Measurements from ENCODE around the gene TFIP11.
A peak's percentile ranks its signal among the peaks of the same experiment; 100 is the strongest.

The TFIP11 gene

DNA sequence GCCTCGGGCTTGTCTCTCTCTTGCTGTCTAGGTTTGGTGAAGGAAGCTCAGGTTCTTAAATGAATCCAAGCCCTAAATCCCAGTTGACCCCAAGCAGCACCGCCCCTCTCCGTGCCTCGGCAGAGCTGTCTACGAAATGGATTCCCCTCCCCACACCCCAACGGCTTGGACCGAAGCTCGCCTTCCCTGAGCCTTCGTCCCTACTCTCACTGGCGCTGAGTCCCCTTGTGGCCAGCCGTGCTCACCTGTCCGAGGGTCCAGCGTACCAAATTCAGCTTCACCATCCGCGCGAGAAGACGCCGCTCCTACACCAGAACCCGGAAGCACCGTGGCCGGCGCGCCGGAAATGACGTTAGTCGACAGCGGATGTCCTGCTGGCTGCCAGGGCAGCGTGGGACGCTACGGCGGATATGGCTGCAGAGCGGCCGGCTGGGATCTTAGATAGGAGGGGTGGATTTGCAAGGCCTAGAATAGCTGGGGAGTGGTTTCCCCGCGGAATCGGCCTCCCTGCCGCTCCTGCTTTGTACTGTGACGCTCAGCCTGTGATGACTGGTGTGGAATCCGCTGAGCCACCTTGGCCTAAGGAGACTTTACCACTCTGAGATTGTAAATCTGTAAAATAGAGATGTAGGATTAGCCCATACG is at the start of gene TFIP11:
Gene TFIP11, minus strand, starts transcription at position 325 of the 645 bp plus-strand sequence. CDS start 2,201 bp downstream, outside the sequence.
- DNase-seq, result peak; percentile 96 to 97

DNA sequence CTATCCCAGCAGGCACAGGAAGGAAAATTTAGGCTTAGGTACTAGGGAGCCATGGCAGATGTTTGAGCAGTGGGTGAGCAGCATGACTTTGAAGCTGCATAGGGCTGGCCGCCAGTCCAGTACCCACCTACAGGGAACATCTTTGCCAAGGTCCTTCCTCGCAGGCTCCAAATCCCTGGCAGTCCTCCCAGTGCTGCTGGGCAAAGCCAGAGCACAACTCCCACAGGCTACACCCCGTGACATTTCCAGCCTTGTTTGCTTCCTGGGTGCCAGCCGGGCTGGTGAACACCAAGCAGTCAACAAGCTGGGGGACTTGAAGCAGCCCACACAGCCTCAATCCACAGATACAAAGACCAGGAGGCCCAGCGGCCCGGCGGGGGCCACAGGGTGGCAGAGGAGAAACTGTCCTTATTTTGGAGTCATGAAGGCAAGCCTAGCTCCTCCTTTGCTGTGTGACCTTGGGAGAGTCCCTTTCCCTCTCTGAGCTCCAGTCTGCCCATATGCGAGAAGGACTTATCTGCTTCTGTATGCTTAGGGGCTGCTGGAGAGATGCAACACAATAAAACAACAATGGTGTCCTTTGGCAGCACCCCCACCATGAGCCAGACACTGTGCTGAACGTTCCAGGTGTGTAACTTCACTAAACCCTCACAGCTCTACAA is 49.6 kb upstream of the TFIP11 start:
- no peak for DNase-seq

DNA sequence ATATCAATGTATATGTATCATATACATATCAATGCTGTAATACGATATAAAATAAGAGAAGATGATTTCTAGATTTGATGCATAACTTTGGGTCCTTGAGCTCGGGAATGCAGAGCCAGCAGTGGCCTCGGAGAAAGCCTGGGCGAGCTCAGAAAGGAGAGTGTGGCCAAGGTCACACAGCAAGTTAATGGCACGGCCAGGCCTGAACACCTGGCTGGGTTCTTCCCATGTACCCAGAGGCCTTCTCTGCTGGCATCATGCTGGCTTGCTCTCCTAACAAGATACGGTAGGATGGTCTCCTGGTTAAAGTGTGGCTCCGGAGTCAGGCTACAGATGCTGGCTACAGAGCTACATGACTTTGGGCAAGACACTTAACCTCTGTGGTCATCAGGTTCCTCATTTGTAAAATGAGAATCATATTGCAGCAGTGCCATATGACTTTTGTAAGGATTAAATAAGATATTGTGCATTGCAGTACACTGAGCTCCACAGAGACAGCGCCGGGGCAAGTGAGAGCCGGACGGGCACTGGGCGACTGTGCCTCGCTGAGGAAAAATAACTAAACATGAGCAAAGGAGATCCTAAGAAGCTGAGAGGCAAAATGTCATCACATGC is 47.8 kb upstream of the TFIP11 start:
- DNase-seq, result no peak

DNA sequence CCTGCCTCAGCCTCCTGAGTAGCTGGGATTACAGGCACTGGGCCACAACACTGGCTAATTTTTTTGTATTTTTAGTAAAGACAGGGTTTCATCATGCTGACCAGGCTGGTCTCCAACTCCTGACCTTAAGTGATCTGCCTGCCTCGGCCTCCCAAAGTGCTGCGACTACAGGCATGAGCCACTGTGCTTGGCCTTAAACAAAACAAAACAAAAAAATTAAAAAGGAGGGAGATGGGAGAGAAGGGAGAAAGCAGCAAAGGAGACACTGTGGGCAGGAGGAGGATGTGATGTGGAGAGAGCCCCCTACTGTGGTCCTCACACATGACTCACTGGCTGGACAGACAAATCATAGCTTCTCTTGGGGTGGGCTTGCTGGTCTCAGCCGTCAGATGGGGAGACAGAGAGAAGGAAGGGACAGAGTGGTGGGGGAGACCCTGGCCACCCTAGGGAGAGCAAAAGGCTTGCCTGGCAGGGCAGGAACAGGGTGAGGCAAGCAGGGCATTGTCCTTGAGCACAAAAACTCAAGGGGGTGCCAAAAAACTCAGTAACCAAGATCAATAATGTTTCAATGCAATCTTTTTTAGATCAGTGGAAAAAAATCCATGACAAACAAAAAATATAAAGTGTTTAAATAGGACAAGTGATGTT is 46.1 kb upstream of the TFIP11 start:
- no peak for DNase-seq

DNA sequence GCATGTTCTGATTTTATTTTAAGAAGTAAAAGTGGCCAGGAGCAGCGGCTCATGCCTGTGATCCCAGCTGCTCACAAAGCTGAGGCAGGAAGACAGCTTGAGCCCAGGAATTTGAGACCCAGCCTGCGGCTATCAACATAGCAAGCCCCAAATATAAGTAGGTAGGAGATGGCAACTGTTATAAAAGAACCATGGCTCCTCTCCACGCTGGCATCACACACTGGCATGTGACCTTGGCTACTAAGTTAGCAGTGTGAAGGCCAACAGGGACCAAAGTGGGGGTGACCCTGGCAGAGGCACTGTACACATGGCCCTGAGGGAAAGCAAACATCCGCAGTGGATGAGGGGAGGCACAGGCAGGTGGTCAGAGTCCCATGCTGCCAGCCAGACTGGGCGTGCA is 44.6 kb upstream of the TFIP11 start:
- DNase-seq, result no peak

DNA sequence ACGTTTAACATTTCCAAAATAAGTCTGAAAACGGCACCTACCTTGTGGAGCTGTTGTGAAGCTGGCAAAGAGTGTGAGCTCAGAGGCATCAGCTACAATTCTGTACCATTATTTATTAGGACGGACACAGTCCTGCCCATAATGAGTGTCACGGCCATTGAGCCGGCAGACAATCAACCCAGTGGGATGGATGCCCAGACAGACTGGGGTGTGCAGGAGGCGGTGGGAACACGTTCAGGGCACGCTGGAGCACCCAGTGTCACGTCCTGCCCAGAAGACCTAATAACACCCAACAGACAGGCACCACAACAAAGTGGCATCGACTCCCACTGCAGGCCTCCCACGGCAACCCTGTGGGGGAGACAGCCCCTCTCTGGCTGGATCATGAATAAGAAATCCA is 43.2 kb upstream of the TFIP11 start:
- no peak for DNase-seq

DNA sequence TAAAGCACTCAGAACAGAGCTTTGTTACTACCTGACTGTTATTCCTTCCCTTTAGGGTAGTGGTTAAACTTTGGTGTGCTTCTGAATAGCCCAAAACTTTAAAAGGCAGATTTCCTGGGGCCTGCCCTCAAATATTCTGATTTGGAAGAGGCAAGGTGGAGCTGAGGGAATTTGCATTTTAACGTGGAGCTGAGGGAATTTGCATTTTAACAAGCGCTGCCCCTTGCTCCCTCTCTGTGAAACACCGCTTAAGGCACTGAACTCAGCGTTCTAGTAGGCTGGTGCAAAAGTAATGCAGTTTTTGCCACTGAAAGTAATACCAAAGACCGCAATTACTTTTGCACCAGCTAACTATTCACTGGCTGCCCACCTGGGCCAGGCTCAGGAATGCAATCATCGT is 42.7 kb upstream of the TFIP11 start:
- DNase-seq, result no peak

DNA sequence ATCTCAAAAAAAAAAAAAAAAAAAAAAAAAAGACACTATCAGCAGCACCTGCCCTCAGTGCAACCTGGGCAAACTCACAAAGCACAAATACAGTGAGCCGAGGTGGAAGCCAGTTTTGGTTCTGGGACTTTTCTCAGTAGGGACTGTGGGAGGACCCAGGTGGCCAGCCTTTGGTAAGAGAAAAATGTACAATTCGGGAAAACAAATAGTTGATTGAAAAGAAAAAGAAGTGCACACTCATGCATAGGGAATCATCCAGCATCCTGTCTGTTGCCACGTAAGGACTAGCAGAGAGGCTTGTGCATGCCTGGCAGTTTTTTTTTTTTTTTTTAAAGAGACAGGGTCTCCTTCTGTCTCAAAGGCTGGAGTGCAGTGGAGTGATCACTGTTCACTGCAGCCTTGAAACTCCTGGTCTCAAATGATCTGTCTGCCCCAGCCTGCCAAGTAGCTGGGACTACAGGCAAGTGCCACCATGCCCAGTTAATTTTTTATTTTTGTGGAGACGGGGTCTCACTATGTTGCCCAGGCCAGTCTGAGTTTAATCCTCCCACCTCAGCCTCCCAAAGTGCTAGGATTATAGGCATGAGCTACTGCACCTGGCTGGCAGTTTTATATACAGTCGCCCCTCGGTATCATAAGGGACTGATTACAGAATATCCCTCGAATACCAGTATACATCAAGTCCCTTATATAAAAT is 40.9 kb upstream of the TFIP11 start:
- no peak for DNase-seq

DNA sequence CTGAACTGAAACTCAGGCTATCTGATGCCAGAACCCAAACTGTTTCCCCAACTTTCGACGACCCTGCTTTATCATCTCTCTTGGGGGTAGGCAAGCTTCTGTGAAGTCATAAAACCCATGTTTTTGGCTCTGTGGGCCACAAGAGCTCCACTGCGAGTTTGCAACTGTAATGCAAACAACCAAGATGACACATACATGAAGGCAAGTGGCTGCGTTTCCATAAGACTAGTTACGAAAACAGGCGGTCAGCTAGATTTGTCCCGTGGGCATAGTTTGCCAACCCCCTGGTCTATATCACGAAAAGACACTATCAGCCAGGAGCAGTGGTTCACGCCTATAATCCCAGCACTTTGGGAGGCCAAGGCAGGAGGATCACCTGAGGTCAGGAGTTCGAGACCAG is 40.2 kb upstream of the TFIP11 start:
- no peak for DNase-seq

DNA sequence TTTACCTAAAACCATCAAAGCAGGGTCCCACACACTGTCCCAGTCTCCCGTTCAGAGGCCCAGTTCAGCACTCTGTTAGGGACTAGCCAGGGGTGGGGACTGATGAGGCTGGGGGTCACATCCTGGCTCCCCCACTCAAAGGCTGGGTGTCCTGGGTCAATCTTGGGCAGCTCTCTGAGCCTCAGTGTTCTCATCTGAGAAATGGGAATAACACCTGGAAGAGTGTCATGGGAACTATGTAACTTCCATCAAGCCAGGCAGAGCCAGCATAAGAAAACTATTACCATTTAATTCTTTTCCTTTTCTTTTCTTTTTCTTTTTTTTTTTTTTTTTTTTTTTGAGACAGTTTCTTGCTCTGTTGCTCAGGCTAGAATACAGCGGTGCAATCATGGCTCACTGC is 39.3 kb upstream of the TFIP11 start:
- no peak for DNase-seq

DNA sequence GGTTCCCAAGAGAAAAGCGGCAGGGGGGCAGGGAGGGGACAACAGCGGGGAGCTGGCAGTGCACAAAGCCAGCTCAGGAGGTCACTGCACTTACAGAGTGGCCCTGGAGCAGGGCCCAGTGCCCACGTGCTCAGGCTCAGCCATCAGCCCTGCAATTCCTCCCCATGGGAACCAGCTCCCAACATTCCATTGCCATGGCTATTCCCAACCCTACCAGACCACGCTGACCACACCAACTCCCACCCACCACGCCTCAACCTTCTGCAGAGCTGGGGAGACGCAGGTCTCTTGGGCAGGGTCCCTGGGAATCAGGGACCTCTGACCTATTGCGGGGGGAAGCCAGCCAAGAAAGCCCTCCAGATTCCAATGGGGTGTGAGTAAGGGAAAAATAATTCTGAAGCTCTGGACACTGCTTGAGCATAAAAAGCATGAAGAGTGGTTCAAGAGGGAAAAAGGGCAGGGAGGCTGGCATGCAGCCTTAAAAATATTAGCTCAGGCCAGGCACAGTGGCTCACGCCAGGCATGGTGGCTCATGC is 38.3 kb upstream of the TFIP11 start:
- DNase-seq, result no peak

DNA sequence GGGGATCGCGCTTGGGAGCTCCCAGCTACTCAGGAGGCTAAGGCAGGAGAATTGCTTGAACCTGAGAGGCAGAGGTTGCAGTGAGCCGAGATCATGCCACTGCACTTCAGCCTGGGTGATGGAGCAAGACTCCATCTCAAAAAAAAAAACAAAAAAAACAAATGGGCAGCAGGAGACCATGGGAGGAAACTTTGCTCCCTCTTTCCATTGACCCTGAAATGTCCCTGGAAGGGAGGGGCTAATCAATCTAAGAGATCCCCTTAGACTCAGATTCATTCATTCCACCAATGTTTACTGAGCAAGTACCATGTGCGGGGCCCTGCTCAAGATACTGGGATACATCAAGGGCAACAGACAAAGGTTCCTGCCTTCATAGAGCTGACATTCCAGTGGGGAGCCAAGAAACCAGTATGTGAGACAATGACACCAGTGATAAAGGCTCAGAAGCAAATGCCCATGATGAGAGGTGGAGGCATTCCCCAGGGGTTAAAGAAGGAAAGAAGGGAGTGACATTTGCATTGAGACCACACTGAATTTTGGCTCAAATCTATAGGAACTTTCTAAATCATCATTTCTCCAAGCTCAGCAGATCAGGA is 37.7 kb upstream of the TFIP11 start:
- no peak for DNase-seq

DNA sequence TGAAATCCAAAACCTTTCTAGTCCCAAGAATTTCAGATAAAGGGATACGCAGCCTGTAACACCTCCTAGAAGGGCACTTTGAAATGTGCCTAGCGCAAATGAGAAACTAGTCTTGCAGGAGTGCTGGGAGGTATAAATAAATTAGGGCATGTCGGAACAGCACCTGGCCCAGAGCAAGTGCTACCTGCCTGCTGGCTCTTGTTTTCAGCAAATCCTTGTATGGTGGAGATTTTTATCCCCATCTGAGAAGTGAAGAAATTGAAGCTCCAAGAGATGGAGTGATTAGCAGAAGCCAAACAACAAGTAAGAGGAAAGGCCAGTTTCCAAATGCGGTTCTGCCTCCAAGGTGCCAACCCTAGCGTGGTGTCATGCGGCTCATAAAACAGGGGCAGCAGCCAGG is 36.7 kb upstream of the TFIP11 start:
- DNase-seq, result no peak

DNA sequence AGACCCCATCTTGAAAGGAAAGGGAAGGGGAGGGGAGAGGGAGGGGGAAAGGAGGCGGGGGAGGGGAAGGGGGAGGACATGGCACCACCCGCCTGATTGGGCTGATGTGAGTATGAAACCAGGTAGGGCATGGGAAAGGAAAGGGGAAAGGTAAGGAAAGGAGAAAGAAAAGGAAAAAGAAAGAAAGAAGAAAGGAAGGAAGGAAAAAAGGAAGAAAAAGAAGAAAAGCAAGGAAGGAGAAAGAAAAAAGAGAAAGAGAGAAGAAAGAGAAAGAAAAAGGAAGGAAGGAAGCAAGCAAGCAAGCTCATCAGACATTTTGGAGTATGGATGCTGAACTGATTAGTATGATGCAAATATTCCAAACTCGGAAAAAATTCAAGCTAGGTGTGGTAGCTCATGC is 36.0 kb upstream of the TFIP11 start:
- no peak for DNase-seq

DNA sequence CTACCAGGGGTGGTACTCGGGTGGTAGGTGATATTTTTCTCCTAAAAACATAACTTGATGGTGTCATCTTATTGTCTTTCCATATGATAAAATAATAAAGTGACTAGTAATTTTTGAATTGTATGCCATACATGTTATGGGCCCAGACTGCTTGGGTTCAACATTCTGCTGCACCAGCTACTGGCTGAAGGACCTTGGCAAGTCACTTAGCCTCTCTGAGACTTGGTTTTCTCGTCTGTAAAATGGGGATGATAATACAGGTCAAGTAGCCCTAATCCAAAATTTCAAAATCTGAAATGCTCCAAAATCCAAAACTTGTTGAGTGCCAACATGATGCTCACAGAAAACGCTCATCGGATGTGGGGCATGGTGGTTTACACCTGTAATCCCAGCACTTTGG is 35.6 kb upstream of the TFIP11 start:
- DNase-seq, result no peak

DNA sequence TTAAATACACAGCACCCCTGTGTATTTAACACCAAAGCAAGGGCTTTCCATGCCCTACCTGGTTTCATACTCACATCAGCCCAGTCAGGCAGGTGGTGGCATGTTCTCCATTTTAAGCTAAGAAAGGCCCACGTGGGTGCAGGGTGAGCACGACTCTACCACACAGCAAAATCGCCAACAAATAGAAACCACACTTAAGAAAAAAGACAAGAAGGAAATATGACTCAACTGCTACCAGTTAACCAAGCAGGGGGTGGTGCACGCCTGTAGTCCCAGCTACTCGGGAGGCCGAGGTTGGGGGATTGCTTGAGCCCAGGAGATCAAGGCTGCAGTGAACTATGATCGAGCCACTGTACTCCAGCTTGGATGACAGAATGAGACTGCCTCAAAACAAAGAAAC is 35.2 kb upstream of the TFIP11 start:
- DNase-seq, result peak; percentile 22 to 34

DNA sequence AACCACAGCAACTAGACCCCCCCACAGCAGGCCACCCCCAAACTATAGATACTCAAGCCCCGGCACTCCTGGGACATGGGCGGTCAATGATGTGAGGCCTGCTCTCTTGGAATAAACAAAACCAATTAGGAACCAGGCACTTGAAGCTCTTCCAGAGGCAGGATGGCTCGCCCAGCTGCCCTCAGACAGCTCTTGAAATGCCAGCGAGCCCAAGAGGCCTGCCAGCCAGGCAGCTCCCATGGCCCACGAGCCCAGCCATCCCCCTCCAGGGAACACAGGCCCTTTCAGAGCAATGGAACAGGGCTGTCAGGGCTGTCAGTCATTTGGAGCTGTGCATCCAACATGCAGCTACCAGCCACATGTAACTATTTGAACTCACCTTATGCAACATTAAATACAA is 34.0 kb upstream of the TFIP11 start:
- no peak for DNase-seq

DNA sequence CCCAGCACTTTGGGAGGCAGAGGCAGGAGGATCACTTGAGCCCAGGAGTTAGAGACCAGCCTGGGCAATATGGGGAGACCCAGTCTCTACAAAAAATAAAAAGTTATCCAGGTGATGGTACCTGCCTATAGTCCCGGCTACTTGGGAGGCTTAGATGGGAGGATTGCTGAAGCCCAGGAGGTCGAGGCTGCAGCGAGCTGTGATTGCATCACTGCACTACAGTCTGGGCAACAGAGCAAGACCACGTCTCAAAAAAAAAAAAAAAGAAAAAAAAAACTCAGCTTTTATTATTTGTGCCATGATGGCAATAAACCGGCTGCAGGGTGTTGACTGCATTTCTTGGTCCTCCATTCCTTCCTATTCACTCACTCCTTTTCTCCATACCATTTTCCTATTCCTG is 33.6 kb upstream of the TFIP11 start:
- no peak for DNase-seq

DNA sequence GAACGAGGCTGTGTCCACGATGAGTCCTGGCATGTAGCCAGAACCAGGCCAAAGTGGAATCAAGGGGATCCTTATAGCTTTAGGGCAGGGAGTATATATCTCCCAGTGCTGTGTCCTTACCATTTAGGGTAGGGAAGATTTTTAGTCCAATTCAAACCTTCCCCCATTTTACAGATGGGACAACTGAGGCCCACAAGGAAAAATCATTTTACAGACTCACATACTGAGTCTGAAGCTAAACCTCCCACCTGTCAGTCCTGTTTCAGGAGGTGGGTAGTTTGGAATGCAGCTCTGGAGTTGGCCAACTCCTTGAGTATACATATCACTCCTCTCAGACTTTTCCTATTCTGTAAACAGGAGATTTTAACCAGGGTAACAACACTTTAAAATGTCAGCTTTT is 33.1 kb upstream of the TFIP11 start:
- DNase-seq, result no peak

DNA sequence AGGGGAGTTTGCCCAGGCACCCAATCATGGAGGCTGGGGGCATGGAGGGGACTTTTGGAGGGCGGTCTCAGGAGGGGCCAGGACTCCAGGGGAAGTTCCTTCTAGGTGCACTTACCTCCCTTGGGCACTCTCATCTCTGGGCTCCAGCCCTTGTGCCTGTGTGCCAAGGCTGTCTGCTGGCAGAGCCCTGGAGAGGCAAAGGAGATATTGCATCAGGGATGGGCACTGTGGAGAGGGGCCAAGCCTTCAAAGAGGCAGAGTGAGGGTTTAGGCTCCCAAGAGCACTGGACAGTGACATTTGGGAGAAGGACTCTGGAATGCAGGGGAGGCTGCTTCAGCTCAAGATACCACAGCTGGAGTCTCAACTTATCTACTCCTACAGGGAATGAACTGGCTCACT is 32.2 kb upstream of the TFIP11 start:
- no peak for DNase-seq

DNA sequence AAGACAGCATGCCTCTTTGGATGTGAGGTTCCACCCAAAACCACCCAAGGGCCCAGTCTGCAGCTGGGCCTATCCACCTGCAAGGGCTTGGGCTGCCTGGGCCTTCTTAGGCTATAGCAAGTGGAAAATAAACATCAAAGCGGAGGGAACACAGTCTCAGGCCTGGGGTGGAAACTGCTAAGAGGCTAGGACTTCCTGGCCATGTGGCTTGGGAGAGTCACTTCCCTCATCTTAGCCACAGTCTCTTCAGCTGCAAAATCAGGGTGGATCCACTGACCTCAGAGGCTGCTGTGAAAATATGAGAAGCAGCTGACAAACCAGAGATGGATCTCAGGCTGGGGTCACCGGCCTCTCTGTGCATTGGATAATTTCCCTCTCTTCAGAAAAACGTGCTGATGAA is 30.6 kb upstream of the TFIP11 start:
- DNase-seq, result no peak

DNA sequence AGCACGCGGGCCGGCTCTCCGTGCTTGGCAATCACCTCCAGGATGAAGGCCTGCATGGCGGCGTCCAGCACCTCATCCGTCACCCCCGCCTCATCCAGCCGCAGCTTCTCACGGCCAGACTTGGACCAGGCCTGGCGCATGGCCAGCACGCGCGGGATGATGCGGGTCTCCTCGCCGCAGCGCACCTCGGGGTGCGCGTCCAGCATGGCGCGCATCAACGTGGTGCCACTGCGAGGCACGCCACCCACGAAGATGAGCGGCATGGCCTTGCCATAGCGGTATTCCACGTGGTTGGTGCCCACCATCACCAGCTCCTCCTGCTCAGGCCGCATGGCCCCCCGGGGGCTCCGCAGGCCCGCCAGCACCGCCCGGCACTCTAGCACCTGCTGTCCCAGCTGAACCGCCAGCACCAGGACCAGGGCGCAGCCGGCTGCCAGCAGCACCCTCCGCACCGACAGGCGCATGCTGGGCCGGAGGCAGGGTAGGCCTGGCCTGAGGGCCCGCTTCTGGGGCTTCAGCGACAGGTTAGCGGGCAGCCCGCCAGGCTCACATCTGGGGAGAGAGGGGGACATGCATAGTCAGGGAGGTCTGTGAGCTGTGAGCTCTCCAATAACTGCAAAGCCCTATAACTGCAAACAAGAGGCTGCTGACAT is 29.0 kb upstream of the TFIP11 start:
- DNase-seq, result no peak
